PC-9 (cell line): ENCODE measurements around the gene RRBP1.

Experiments
- EZH2 ChIP-seq: fragments of 200-600 bp; sonication (generic); IDR thresholded peaks from 2 replicates; pipeline ENCODE4 v1.8.0; 2017; ENCODE audit warnings: antibody characterized with exemption, low read depth
- TF ChIP-seq, protein P1 (sequence below): fragments of 200-600 bp; sonication (generic); conservative IDR thresholded peaks from 2 replicates; pipeline ENCODE4 v1.6.1; 2017; ENCODE audit warnings: mixed run types, antibody characterized with exemption, mild to moderate bottlenecking, moderate library complexity

GRCh38 chr20:17678295-17678694 lies 3.7 kb downstream of the RRBP1 start:
- TF ChIP-seq, protein P1, sequence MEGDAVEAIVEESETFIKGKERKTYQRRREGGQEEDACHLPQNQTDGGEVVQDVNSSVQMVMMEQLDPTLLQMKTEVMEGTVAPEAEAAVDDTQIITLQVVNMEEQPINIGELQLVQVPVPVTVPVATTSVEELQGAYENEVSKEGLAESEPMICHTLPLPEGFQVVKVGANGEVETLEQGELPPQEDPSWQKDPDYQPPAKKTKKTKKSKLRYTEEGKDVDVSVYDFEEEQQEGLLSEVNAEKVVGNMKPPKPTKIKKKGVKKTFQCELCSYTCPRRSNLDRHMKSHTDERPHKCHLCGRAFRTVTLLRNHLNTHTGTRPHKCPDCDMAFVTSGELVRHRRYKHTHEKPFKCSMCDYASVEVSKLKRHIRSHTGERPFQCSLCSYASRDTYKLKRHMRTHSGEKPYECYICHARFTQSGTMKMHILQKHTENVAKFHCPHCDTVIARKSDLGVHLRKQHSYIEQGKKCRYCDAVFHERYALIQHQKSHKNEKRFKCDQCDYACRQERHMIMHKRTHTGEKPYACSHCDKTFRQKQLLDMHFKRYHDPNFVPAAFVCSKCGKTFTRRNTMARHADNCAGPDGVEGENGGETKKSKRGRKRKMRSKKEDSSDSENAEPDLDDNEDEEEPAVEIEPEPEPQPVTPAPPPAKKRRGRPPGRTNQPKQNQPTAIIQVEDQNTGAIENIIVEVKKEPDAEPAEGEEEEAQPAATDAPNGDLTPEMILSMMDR, result no peak
- no peak for TF ChIP-seq EZH2
